WI38 (cell line): ENCODE data around the gene LIPK.

ENCODE experiments used
- H3K4me3 ChIP-seq: 2 replicates; pipeline ENCODE4 v1.5.1; 2011; ENCODE audit warnings: low read depth, mild to moderate bottlenecking, control low read depth, low read length
- TF ChIP-seq, protein P1 (sequence below): IDR thresholded peaks from 2 replicates; pipeline ENCODE4 v1.5.1; 2012; ENCODE audit warnings: low read depth, mild to moderate bottlenecking, control low read depth, low read length

Gene LIPK

GRCh38 chr10:88763441-88763840 lies 57.4 kb downstream of the LIPK start:
- TF ChIP-seq, protein P1, sequence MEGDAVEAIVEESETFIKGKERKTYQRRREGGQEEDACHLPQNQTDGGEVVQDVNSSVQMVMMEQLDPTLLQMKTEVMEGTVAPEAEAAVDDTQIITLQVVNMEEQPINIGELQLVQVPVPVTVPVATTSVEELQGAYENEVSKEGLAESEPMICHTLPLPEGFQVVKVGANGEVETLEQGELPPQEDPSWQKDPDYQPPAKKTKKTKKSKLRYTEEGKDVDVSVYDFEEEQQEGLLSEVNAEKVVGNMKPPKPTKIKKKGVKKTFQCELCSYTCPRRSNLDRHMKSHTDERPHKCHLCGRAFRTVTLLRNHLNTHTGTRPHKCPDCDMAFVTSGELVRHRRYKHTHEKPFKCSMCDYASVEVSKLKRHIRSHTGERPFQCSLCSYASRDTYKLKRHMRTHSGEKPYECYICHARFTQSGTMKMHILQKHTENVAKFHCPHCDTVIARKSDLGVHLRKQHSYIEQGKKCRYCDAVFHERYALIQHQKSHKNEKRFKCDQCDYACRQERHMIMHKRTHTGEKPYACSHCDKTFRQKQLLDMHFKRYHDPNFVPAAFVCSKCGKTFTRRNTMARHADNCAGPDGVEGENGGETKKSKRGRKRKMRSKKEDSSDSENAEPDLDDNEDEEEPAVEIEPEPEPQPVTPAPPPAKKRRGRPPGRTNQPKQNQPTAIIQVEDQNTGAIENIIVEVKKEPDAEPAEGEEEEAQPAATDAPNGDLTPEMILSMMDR = no peak
- no peak overlapping the region for H3K4me3 ChIP-seq

DNA sequence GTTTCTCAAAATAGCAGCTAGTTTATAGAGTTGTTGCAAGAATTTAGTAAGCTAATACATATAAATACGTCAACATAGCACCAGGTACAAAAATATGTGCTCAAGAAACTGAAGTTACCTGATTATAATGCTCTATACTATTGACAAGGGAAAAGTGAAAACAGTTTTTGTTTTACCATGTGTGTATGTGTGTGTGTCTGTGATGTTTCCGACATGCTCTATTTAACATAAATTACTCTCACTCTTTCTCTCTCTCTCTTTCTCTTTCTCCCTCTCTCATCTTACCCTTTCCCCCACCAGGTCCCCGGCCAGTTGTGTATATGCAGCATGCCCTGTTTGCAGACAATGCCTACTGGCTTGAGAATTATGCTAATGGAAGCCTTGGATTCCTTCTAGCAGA lies 58.1 kb downstream of the LIPK start:
- TF ChIP-seq, protein P1 = no peak
- H3K4me3 ChIP-seq = no peak overlapping the region

DNA sequence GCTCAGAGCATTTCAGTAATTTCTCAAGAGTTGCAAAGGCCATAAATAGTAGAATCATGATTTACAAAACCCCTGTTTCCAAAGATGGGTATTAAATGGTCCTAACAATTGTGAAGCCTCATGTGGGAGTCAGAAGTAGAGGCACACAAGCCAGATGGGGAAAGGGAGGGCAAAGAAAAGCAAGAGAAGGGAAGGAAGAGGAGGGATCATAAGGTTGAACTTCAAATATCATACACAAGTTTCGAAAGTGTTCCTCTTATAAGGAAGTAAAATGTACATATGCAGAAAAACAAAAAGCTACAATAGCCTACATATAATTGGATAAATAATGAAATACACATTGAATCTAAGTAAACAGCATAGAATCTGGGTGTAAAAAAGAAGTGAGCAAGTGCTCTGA lies 59.8 kb downstream of the LIPK start:
- H3K4me3 ChIP-seq = no peak overlapping the region
- TF ChIP-seq, protein P1 = no peak

DNA sequence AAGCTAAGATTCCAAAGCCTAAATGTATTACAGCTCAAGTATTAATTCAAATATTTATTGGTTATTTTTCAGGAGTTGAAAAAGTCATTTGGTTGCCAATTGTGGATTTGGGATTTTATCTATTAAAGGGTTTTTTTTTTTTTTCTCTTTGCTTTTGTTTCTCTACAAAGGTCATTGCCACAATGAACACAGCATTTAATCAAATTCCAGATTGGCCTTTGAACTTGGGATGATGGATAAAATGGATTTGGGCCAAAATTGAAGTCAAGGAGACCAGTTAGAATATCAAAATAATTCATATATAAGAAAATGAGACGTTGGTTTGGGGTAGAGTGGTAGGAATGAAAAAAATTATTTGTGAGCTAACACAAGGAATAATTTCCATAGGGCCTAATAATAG lies 63.3 kb downstream of the LIPK start:
- TF ChIP-seq, protein P1 = no peak
- H3K4me3 ChIP-seq = no peak overlapping the region

GRCh38 chr10:88781206-88781605 lies 75.2 kb downstream of the LIPK start:
- no peak overlapping the region for H3K4me3 ChIP-seq
- TF ChIP-seq, protein P1 = no peak

DNA sequence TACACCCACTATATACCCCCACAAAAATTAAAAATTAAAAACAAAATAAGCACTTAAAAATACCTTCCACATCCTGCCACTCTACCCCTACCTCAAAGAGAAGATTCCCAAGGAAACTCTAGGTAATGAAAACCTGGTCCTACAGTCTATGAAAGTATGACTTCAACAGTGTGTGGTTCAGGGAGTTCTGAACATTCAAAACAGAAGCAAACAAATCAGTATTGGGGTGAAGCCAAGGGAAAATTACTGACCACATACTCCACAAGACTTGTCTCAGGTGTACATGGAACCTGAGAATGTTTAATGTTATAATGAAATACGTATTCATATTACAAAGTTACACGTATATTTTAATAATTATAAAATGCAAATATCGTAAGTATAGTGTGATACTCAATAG lies 76.2 kb downstream of the LIPK start:
- no peak overlapping the region for H3K4me3 ChIP-seq
- TF ChIP-seq, protein P1 = no peak

- H3K4me3 ChIP-seq = no peak overlapping the region
- TF ChIP-seq, protein P1 = no peak
Observed at GRCh38 chr10:88783724-88784123, 77.7 kb downstream of the LIPK start.
